D721Med (cell line): ENCODE results near the gene IFIT1B.
"Not testable (repeated sequence)": the region's sequence is repeated elsewhere in the genome, so short reads cannot be mapped to it uniquely, and the experiment has no call there.

Experiments used
- DNase-seq: peaks from one replicate; pipeline ENCODE4 v3.0.0; 2011; ENCODE audit warnings: low spot score; ENCODE audit not compliant: insufficient read length
- FAIRE-seq: peaks from 2 replicates; lab custom pipeline; 2011; peaks lifted over from hg19 to GRCh38; lab: Jason Lieb, UNC
- CTCF ChIP-seq: IDR thresholded peaks from 2 replicates; pipeline ENCODE4 v1.5.1; 2012; ENCODE audit warnings: mild to moderate bottlenecking, control low read depth; ENCODE audit not compliant: insufficient read depth; ENCODE audit errors: missing control alignments

The IFIT1B gene

GRCh38 chr10:89377705-89378637 is at the start of gene IFIT1B:
Gene IFIT1B (plus strand): TSS chr10:89378056. CDS start chr10:89378136, 80 bp downstream.
- TF ChIP-seq CTCF: no peak
- no peak for DNase-seq
- FAIRE-seq: no peak

- FAIRE-seq (no peak), DNase-seq (no peak)
- TF ChIP-seq CTCF: no peak
Measured at GRCh38 chr10:89329151-89329550, 48.7 kb upstream of the IFIT1B start.

GRCh38 chr10:89330014-89330413 is 47.8 kb upstream of the IFIT1B start:
- FAIRE-seq, DNase-seq: not testable (repeated sequence)

- FAIRE-seq (no peak), DNase-seq (no peak)
- TF ChIP-seq CTCF: no peak
Measured at GRCh38 chr10:89330537-89331212, 47.2 kb upstream of the IFIT1B start.

GRCh38 chr10:89331487-89332122 is 46.3 kb upstream of the IFIT1B start:
- not testable (repeated sequence) for FAIRE-seq, DNase-seq

- no peak for TF ChIP-seq CTCF
- no peak for FAIRE-seq
- no peak for DNase-seq
Measured at GRCh38 chr10:89332123-89332633, 45.7 kb upstream of the IFIT1B start.

- FAIRE-seq: no peak
- no peak for DNase-seq
- no peak for TF ChIP-seq CTCF
Measured at GRCh38 chr10:89335226-89335625, 42.6 kb upstream of the IFIT1B start.
